Activated T-helper 1 cell treated with anti-CD3 and anti-CD28 coated beads, Interleukin-12 subunit alpha, Interleukin-12 subunit beta, Interleukin-2, Interleukin-4 antibody, amounts not matched to agents 30 ng/mL and 10 ng/mL and 1 ng/mL, durations not matched to agents 14 hours and 24 hours and 36 hours (primary cell): Measurements from ENCODE around the gene SLC24A3. TPM values are rescaled to one million over a fixed set of nuclear protein-coding genes. Genes with fewer than 3 reads are reported as not detected.

Experiments used
- DNase-seq: peaks from one replicate; pipeline ENCODE4 v3.0.0; 2021; ENCODE audit warnings: low spot score
- H3K27ac Mint-ChIP-seq: one replicate; pipeline ENCODE4 v1.8.0; 2021; ENCODE audit warnings: mild to moderate bottlenecking, mixed read lengths
- H3K27me3 Mint-ChIP-seq: one replicate; pipeline ENCODE4 v1.8.0; 2022; ENCODE audit warnings: mild to moderate bottlenecking, moderate library complexity, mixed read lengths; ENCODE audit not compliant: insufficient read depth
- H3K36me3 Mint-ChIP-seq: one replicate; pipeline ENCODE4 v1.8.0; 2021; ENCODE audit warnings: low read depth, mixed read lengths
- H3K4me1 Mint-ChIP-seq: one replicate; pipeline ENCODE4 v1.8.0; 2021; ENCODE audit warnings: low read depth, mixed read lengths
- H3K4me3 Mint-ChIP-seq: one replicate; pipeline ENCODE4 v1.8.0; 2021; ENCODE audit warnings: mild to moderate bottlenecking, moderate library complexity, mixed read lengths
- H3K9me3 Mint-ChIP-seq: one replicate; pipeline ENCODE4 v1.8.0; 2021; ENCODE audit warnings: mixed read lengths
- intact Hi-C: fragments of 100-400 bp; cut with micrococcal nuclease; formaldehyde crosslinking; loops from one replicate; pipeline ENCODE4 v1.15.1; 2024
- total RNA-seq: library from RNA; stranded (reverse); gene quantifications from 2 replicates; pipeline ENCODE4 v1.2.3, GENCODE V29; 2022

Gene SLC24A3
- total RNA-seq, 1 donor from 2014 or later: not detected

- Mint-ChIP-seq H3K4me1 (peaks cover 8% of the 10 kb centered on the region), H3K27ac (no peak overlapping the region), H3K9me3 (no peaks in the 10 kb centered on the region), H3K4me3 (no peak overlapping the region), H3K27me3 (peaks cover under 1% of the 10 kb centered on the region), H3K36me3 (no peaks in the 10 kb centered on the region)
- intact Hi-C loops: no loop called here
- no peak for DNase-seq
Observed at GRCh38 chr20:19544684-19545083, 332.2 kb downstream of the SLC24A3 start.

- H3K9me3 Mint-ChIP-seq: no peaks in the 10 kb centered on the region
- H3K27me3 Mint-ChIP-seq: no peaks in the 10 kb centered on the region
- H3K4me3 Mint-ChIP-seq: no peak overlapping the region
- no peak overlapping the region for H3K27ac Mint-ChIP-seq
- DNase-seq: no peak
- H3K36me3 Mint-ChIP-seq: no peaks in the 10 kb centered on the region
- intact Hi-C loops: no loop called here
- no peaks in the 10 kb centered on the region for H3K4me1 Mint-ChIP-seq
Observed at GRCh38 chr20:19546648-19547047, 334.2 kb downstream of the SLC24A3 start.

GRCh38 chr20:19547547-19547946 is 335.1 kb downstream of the SLC24A3 start:
- H3K9me3 Mint-ChIP-seq: no peaks in the 10 kb centered on the region
- no peaks in the 10 kb centered on the region for H3K27me3 Mint-ChIP-seq
- H3K4me1 Mint-ChIP-seq: no peaks in the 10 kb centered on the region
- no peak overlapping the region for H3K27ac Mint-ChIP-seq
- H3K36me3 Mint-ChIP-seq: no peaks in the 10 kb centered on the region
- no peak for DNase-seq
- intact Hi-C loops: no loop called here
- H3K4me3 Mint-ChIP-seq: no peak overlapping the region

- DNase-seq: no peak
- H3K4me3 Mint-ChIP-seq: no peak overlapping the region
- no peak overlapping the region for H3K27ac Mint-ChIP-seq
- H3K9me3 Mint-ChIP-seq: no peaks in the 10 kb centered on the region
- intact Hi-C loops: no loop called here
- H3K36me3 Mint-ChIP-seq: no peaks in the 10 kb centered on the region
- H3K4me1 Mint-ChIP-seq: no peaks in the 10 kb centered on the region
- H3K27me3 Mint-ChIP-seq: no peaks in the 10 kb centered on the region
Observed at GRCh38 chr20:19549896-19550295, 337.5 kb downstream of the SLC24A3 start.

- no peak for DNase-seq
- no peak overlapping the region for H3K4me3 Mint-ChIP-seq
- intact Hi-C loops: no loop called here
- no peaks in the 10 kb centered on the region for H3K9me3 Mint-ChIP-seq
- no peaks in the 10 kb centered on the region for H3K27me3 Mint-ChIP-seq
- H3K27ac Mint-ChIP-seq: no peak overlapping the region
- H3K4me1 Mint-ChIP-seq: no peaks in the 10 kb centered on the region
- no peaks in the 10 kb centered on the region for H3K36me3 Mint-ChIP-seq
Observed at GRCh38 chr20:19552221-19553180, 340.1 kb downstream of the SLC24A3 start.

GRCh38 chr20:19554666-19555065 is 342.2 kb downstream of the SLC24A3 start:
- no peak overlapping the region for H3K4me3 Mint-ChIP-seq
- no peak overlapping the region for H3K27ac Mint-ChIP-seq
- no peaks in the 10 kb centered on the region for H3K4me1 Mint-ChIP-seq
- H3K36me3 Mint-ChIP-seq: no peaks in the 10 kb centered on the region
- H3K9me3 Mint-ChIP-seq: no peaks in the 10 kb centered on the region
- no peak for DNase-seq
- intact Hi-C loops: no loop called here
- H3K27me3 Mint-ChIP-seq: no peaks in the 10 kb centered on the region

- Mint-ChIP-seq H3K27ac (no peak overlapping the region), H3K27me3 (peaks cover 2% of the 10 kb centered on the region), H3K9me3 (no peaks in the 10 kb centered on the region), H3K4me1 (no peaks in the 10 kb centered on the region), H3K36me3 (no peaks in the 10 kb centered on the region), H3K4me3 (no peak overlapping the region)
- no peak for DNase-seq
- intact Hi-C loops: no loop called here
Observed at GRCh38 chr20:19555726-19556125, 343.3 kb downstream of the SLC24A3 start.

- H3K27ac Mint-ChIP-seq: no peak overlapping the region
- no peak for DNase-seq
- intact Hi-C loops: no loop called here
- peaks cover 2% of the 10 kb centered on the region for H3K27me3 Mint-ChIP-seq
- no peaks in the 10 kb centered on the region for H3K4me1 Mint-ChIP-seq
- H3K36me3 Mint-ChIP-seq: no peaks in the 10 kb centered on the region
- H3K9me3 Mint-ChIP-seq: no peaks in the 10 kb centered on the region
- no peak overlapping the region for H3K4me3 Mint-ChIP-seq
Observed at GRCh38 chr20:19557291-19557690, 344.8 kb downstream of the SLC24A3 start.

GRCh38 chr20:19560881-19561480 is 348.5 kb downstream of the SLC24A3 start:
- Mint-ChIP-seq H3K4me3 (no peak overlapping the region), H3K27ac (no peak overlapping the region), H3K36me3 (no peaks in the 10 kb centered on the region), H3K4me1 (no peaks in the 10 kb centered on the region), H3K27me3 (peaks cover 2% of the 10 kb centered on the region), H3K9me3 (no peaks in the 10 kb centered on the region)
- DNase-seq: no peak
- intact Hi-C loops: no loop called here

- H3K4me3 Mint-ChIP-seq: no peak overlapping the region
- no peaks in the 10 kb centered on the region for H3K9me3 Mint-ChIP-seq
- no peaks in the 10 kb centered on the region for H3K4me1 Mint-ChIP-seq
- no peak for DNase-seq
- peaks cover 2% of the 10 kb centered on the region for H3K27me3 Mint-ChIP-seq
- no peak overlapping the region for H3K27ac Mint-ChIP-seq
- intact Hi-C loops: no loop called here
- no peaks in the 10 kb centered on the region for H3K36me3 Mint-ChIP-seq
Observed at GRCh38 chr20:19562426-19562825, 350.0 kb downstream of the SLC24A3 start.

- Mint-ChIP-seq H3K27me3 (peaks cover 2% of the 10 kb centered on the region), H3K27ac (no peak overlapping the region), H3K9me3 (no peaks in the 10 kb centered on the region), H3K36me3 (no peaks in the 10 kb centered on the region), H3K4me1 (no peaks in the 10 kb centered on the region), H3K4me3 (no peak overlapping the region)
- DNase-seq: no peak
- intact Hi-C loops: no loop called here
Observed at GRCh38 chr20:19564261-19564660, 351.8 kb downstream of the SLC24A3 start.

- no peak for DNase-seq
- Mint-ChIP-seq H3K27me3 (no peaks in the 10 kb centered on the region), H3K4me3 (no peak overlapping the region), H3K36me3 (no peaks in the 10 kb centered on the region), H3K4me1 (no peaks in the 10 kb centered on the region), H3K9me3 (peaks cover 11% of the 10 kb centered on the region), H3K27ac (no peak overlapping the region)
- intact Hi-C loops: no loop called here
Observed at GRCh38 chr20:19565736-19566135, 353.3 kb downstream of the SLC24A3 start.

GRCh38 chr20:19566226-19566945 is 353.9 kb downstream of the SLC24A3 start:
- Mint-ChIP-seq H3K4me1 (no peaks in the 10 kb centered on the region), H3K36me3 (no peaks in the 10 kb centered on the region), H3K9me3 (peaks cover 11% of the 10 kb centered on the region), H3K4me3 (no peak overlapping the region), H3K27me3 (no peaks in the 10 kb centered on the region), H3K27ac (no peak overlapping the region)
- intact Hi-C loops: no loop called here
- no peak for DNase-seq
